WTC11 (cell line): Measurements from ENCODE around the gene ABHD1.

Source experiments
- CREB1 ChIP-seq: sonication (generic); formaldehyde crosslinking; IDR thresholded peaks from 2 replicates; pipeline ENCODE4 v1.8.0; 2023; ENCODE audit warnings: mild to moderate bottlenecking, missing genetic modification reagents
- CTCF ChIP-seq: fragments of 200-600 bp; IDR thresholded peaks from 2 replicates; pipeline ENCODE4 v1.8.0; 2022; ENCODE audit warnings: antibody characterized with exemption
- MXD4 ChIP-seq: fragments of 250-450 bp; sonication (Bioruptor Pico); IDR thresholded peaks from 2 replicates; pipeline ENCODE4 v1.8.0; 2021; ENCODE audit warnings: mild to moderate bottlenecking, moderate library complexity, borderline replicate concordance
- MYBL2 ChIP-seq: sonication (generic); formaldehyde crosslinking; IDR thresholded peaks from 2 replicates; pipeline ENCODE4 v1.8.1; 2023; ENCODE audit warnings: mild to moderate bottlenecking, moderate library complexity, missing genetic modification reagents
- SMAD3 ChIP-seq: sonication (generic); formaldehyde crosslinking; IDR thresholded peaks from 2 replicates; pipeline ENCODE4 v1.8.0; 2022; ENCODE audit warnings: missing genetic modification reagents, mild to moderate bottlenecking, borderline replicate concordance
- SP1 ChIP-seq: sonication (generic); formaldehyde crosslinking; conservative IDR thresholded peaks from 2 replicates; pipeline ENCODE4 v1.8.1; 2022; ENCODE audit warnings: missing genetic modification reagents
- TEAD4 ChIP-seq: sonication (generic); formaldehyde crosslinking; IDR thresholded peaks from 2 replicates; pipeline ENCODE4 v1.8.0; 2022; ENCODE audit warnings: mild to moderate bottlenecking, missing genetic modification reagents
- USF2 ChIP-seq: sonication (generic); formaldehyde crosslinking; IDR thresholded peaks from 2 replicates; pipeline ENCODE4 v1.8.1; 2023; ENCODE audit warnings: mild to moderate bottlenecking, missing genetic modification reagents, moderate library complexity
- ZNF416 ChIP-seq: fragments of 250-450 bp; sonication (Bioruptor Pico); IDR thresholded peaks from 2 replicates; pipeline ENCODE4 v1.9.0; 2021; ENCODE audit warnings: mild to moderate bottlenecking, inconsistent platforms
- ZNF512 ChIP-seq: sonication (generic); formaldehyde crosslinking; IDR thresholded peaks from 2 replicates; pipeline ENCODE4 v1.8.1; 2022; ENCODE audit warnings: missing genetic modification reagents, borderline replicate concordance

GRCh38 chr2:27160191-27160590 is 36.6 kb downstream of the ABHD1 start:
- TF ChIP-seq CTCF (no peak), CREB1 (no peak), SP1 (no peak), SMAD3 (CRISPR knock-in tag) (no peak), MXD4 (CRISPR knock-in tag) (no peak), ZNF512 (no peak), ZNF416 (CRISPR knock-in tag) (no peak), USF2 (CRISPR knock-in tag) (no peak), TEAD4 (CRISPR knock-in tag) (no peak), MYBL2 (no peak)
